ENCODE measurements around the gene KRTAP10-2.

- no peak for TF ChIP-seq POLR2A (IDR thresholded peaks at IDR 0.05; ENCODE audit: low read depth, low read length)
- TF ChIP-seq POLR2AphosphoS5 (IDR thresholded peaks at IDR 0.05; ENCODE audit: low read depth, low read length): no peak
- TF ChIP-seq TAF1 (IDR thresholded peaks at IDR 0.05; ENCODE audit: borderline replicate concordance, low read depth, low read length): no peak
Measured at GRCh38 chr21:44557491-44558328, 6.4 kb upstream of the KRTAP10-2 start.
